CD8-positive, alpha-beta memory T cell (primary cell): ENCODE data around the gene PHF3. TPM values are rescaled to one million over a fixed set of nuclear protein-coding genes. Genes with fewer than 3 reads are reported as not detected.
"Not testable (repeated sequence)": the region's sequence is repeated elsewhere in the genome, so short reads cannot be mapped to it uniquely, and the experiment has no call there.

Source experiments
- CTCF ChIA-PET: fragments of 350-600 bp; sonication (Branson Sonifier 250); formaldehyde crosslinking; loops from one replicate; lab custom pipeline; 2021; ENCODE audit warnings: antibody characterized with exemption; lab: Charles Lee
- POLR2A ChIA-PET: fragments of 350-600 bp; sonication (Branson Sonifier 250); formaldehyde crosslinking; loops from one replicate; lab custom pipeline; 2021; ENCODE audit warnings: antibody characterized with exemption; lab: Charles Lee
- DNase-seq, 5 donors: peaks; one replicate each; pipeline versions ENCODE4 v3.0.0 to v3.0.0-alpha.2; 2020 to 2022; ENCODE audit warnings: mixed read lengths in 1 of 5
- H3K27ac ChIP-seq: one replicate; pipeline ENCODE4 v1.7.0; 2013; ENCODE audit warnings: low read depth, mild to moderate bottlenecking, low read length, moderate library complexity
- H3K27me3 ChIP-seq: 2 replicates; pipeline ENCODE4 v1.7.0; 2013; ENCODE audit warnings: low read length, mild to moderate bottlenecking; ENCODE audit not compliant: insufficient read depth, poor library complexity, severe bottlenecking
- H3K36me3 ChIP-seq: 2 replicates; pipeline ENCODE4 v1.7.0; 2013; ENCODE audit warnings: mild to moderate bottlenecking, low read length, moderate library complexity; ENCODE audit not compliant: insufficient read depth
- H3K4me1 ChIP-seq: 2 replicates; pipeline ENCODE4 v1.7.0; 2013; ENCODE audit warnings: mild to moderate bottlenecking, low read length, moderate library complexity; ENCODE audit not compliant: insufficient read depth
- H3K4me3 ChIP-seq: 2 replicates; pipeline ENCODE4 v1.7.0; 2013; ENCODE audit warnings: mild to moderate bottlenecking, low read length
- H3K9me3 ChIP-seq: 2 replicates; pipeline ENCODE4 v1.7.0; 2013; ENCODE audit warnings: mild to moderate bottlenecking, low read length
- H3K27ac Mint-ChIP-seq, 8 donors: one replicate each; pipeline ENCODE4 v1.8.0; 2020 to 2021; ENCODE audit warnings: mixed read lengths in 8 of 8, mild to moderate bottlenecking in 6 of 8, inconsistent platforms in 3 of 8, moderate library complexity in 3 of 8
- H3K27me3 Mint-ChIP-seq, 2 donors: one replicate each; pipeline ENCODE4 v1.8.0; 2020 to 2021; ENCODE audit warnings: mixed read lengths in 2 of 2, mild to moderate bottlenecking in 1 of 2, moderate library complexity in 1 of 2
- H3K36me3 Mint-ChIP-seq, 3 donors: one replicate each; pipeline ENCODE4 v1.8.0; 2020 to 2021; ENCODE audit warnings: mixed read lengths in 3 of 3, inconsistent platforms in 1 of 3, mild to moderate bottlenecking in 1 of 3
- H3K4me1 Mint-ChIP-seq, 3 donors: one replicate each; pipeline ENCODE4 v1.8.0; 2020 to 2021; ENCODE audit warnings: mixed read lengths in 3 of 3, inconsistent platforms in 1 of 3, mild to moderate bottlenecking in 1 of 3
- H3K4me3 Mint-ChIP-seq, 7 donors: one replicate each; pipeline ENCODE4 v1.8.0; 2020 to 2021; ENCODE audit warnings: mixed read lengths in 7 of 7, mild to moderate bottlenecking in 6 of 7, moderate library complexity in 4 of 7, inconsistent platforms in 2 of 7
- H3K9me3 Mint-ChIP-seq, 5 donors: one replicate each; pipeline ENCODE4 v1.8.0; 2020 to 2022; ENCODE audit warnings: mixed read lengths in 5 of 5, mild to moderate bottlenecking in 3 of 5, moderate library complexity in 2 of 5, inconsistent platforms in 1 of 5
- polyA plus RNA-seq: library from polyadenylated mRNA; unstranded; fragments of 300-500 nt; fragmentation: Illumina TruSeq; gene quantifications from one replicate; pipeline ENCODE4 v1.2.3, GENCODE V29; 2021
- total RNA-seq, 2 experiments: library from RNA; stranded (reverse); gene quantifications; one replicate each; pipeline ENCODE4 v1.2.3, GENCODE V29; 2021

Gene PHF3
- total and polyA plus RNA-seq, 3 experiments from 2014 or later, result 40.9 to 44.3 (median 44.1) TPM

- H3K27me3 Mint-ChIP-seq, H3K27me3 ChIP-seq, CTCF ChIA-PET, DNase-seq, H3K4me3 ChIP-seq, H3K27ac ChIP-seq, H3K4me1 Mint-ChIP-seq, H3K36me3 ChIP-seq, H3K9me3 ChIP-seq, H3K4me3 Mint-ChIP-seq, H3K27ac Mint-ChIP-seq, POLR2A ChIA-PET, H3K4me1 ChIP-seq, H3K36me3 Mint-ChIP-seq: not testable (repeated sequence)
- H3K9me3 Mint-ChIP-seq, result peaks cover 3 to 17% (median 5%) of the 10 kb centered on the region in 5 donors
Observed at GRCh38 chr6:63738190-63738589, 102.6 kb downstream of the PHF3 start.

GRCh38 chr6:63739094-63739687 is 103.6 kb downstream of the PHF3 start:
- H3K36me3 Mint-ChIP-seq, result peaks cover 0 to 9% (median 2%) of the 10 kb centered on the region in 3 donors
- H3K27me3 Mint-ChIP-seq, result peaks cover 0 to 3% of the 10 kb centered on the region in 2 donors
- H3K9me3 Mint-ChIP-seq, result peaks cover 3 to 17% (median 5%) of the 10 kb centered on the region in 5 donors
- no peaks in the 10 kb centered on the region for H3K4me1 ChIP-seq
- DNase-seq, result no peak
- H3K4me3 Mint-ChIP-seq, result no peak overlapping the region
- POLR2A ChIA-PET, result interaction anchor here (0.6 kb wide), 1 partner anchor 15 kb away, joined by 3 read pairs; no protein-coding TSS in a partner anchor
- CTCF ChIA-PET, result no interaction called here
- H3K4me1 Mint-ChIP-seq, result peaks cover 0 to 4% (median 0%) of the 10 kb centered on the region in 3 donors
- no peak overlapping the region for H3K27ac Mint-ChIP-seq
- H3K27ac ChIP-seq, result no peak overlapping the region
- H3K9me3 ChIP-seq, result no peaks in the 10 kb centered on the region
- H3K36me3 ChIP-seq, result no peaks in the 10 kb centered on the region
- H3K4me3 ChIP-seq, result no peak overlapping the region
- H3K27me3 ChIP-seq, result no peaks in the 10 kb centered on the region

GRCh38 chr6:63740709-63741108 is 105.1 kb downstream of the PHF3 start:
- POLR2A ChIA-PET, result no interaction called here
- peaks cover 0 to 3% (median 0%) of the 10 kb centered on the region in 3 donors for H3K4me1 Mint-ChIP-seq
- H3K9me3 Mint-ChIP-seq, result peaks cover 3 to 13% (median 4%) of the 10 kb centered on the region in 5 donors
- H3K4me1 ChIP-seq, result no peaks in the 10 kb centered on the region
- no peak overlapping the region for H3K4me3 Mint-ChIP-seq
- H3K4me3 ChIP-seq, result no peak overlapping the region
- H3K27ac Mint-ChIP-seq, result no peak overlapping the region
- H3K27me3 ChIP-seq, result no peaks in the 10 kb centered on the region
- H3K27ac ChIP-seq, result no peak overlapping the region
- H3K36me3 ChIP-seq, result no peaks in the 10 kb centered on the region
- peaks cover 0 to 3% of the 10 kb centered on the region in 2 donors for H3K27me3 Mint-ChIP-seq
- no peak for DNase-seq
- H3K9me3 ChIP-seq, result no peaks in the 10 kb centered on the region
- peaks cover 0 to 4% (median 2%) of the 10 kb centered on the region in 3 donors for H3K36me3 Mint-ChIP-seq
- CTCF ChIA-PET, result no interaction called here

GRCh38 chr6:63742060-63742459 is 106.5 kb downstream of the PHF3 start:
- Mint-ChIP-seq H3K9me3 (peaks cover 3 to 13% (median 5%) of the 10 kb centered on the region in 5 donors), H3K27me3 (peaks cover 0 to 5% of the 10 kb centered on the region in 2 donors), H3K27ac (no peak overlapping the region), H3K36me3 (peaks cover 0 to 4% (median 3%) of the 10 kb centered on the region in 3 donors), H3K4me3 (no peak overlapping the region), H3K4me1 (peaks cover 0 to 3% (median 0%) of the 10 kb centered on the region in 3 donors)
- CTCF ChIA-PET, result no interaction called here
- POLR2A ChIA-PET, result no interaction called here
- no peak for DNase-seq
- Histone ChIP-seq H3K4me3 (no peak overlapping the region), H3K9me3 (no peaks in the 10 kb centered on the region), H3K36me3 (no peaks in the 10 kb centered on the region), H3K27me3 (no peaks in the 10 kb centered on the region), H3K27ac (no peak overlapping the region), H3K4me1 (no peaks in the 10 kb centered on the region)

GRCh38 chr6:63743691-63744090 is 108.1 kb downstream of the PHF3 start:
- H3K27ac ChIP-seq, result no peak overlapping the region
- H3K9me3 ChIP-seq, result no peaks in the 10 kb centered on the region
- ChIA-PET CTCF (no interaction called here), POLR2A (no interaction called here)
- H3K27me3 ChIP-seq, result no peaks in the 10 kb centered on the region
- peaks cover 4 to 8% of the 10 kb centered on the region in 2 donors for H3K27me3 Mint-ChIP-seq
- no peak overlapping the region for H3K4me3 Mint-ChIP-seq
- peaks cover 0 to 17% (median 2%) of the 10 kb centered on the region in 3 donors for H3K36me3 Mint-ChIP-seq
- no peaks in the 10 kb centered on the region for H3K4me1 ChIP-seq
- no peak for DNase-seq
- no peak overlapping the region for H3K27ac Mint-ChIP-seq
- peaks cover 0 to 3% (median 0%) of the 10 kb centered on the region in 3 donors for H3K4me1 Mint-ChIP-seq
- H3K4me3 ChIP-seq, result no peak overlapping the region
- peaks cover 1 to 16% (median 6%) of the 10 kb centered on the region in 5 donors for H3K9me3 Mint-ChIP-seq
- no peaks in the 10 kb centered on the region for H3K36me3 ChIP-seq

- Mint-ChIP-seq H3K9me3 (peaks cover 0 to 10% (median 5%) of the 10 kb centered on the region in 5 donors), H3K36me3 (peaks cover 2 to 22% (median 4%) of the 10 kb centered on the region in 3 donors), H3K4me1 (peaks cover 0 to 3% (median 0%) of the 10 kb centered on the region in 3 donors), H3K27ac (no peak overlapping the region), H3K4me3 (no peak overlapping the region), H3K27me3 (peaks cover 9% of the 10 kb centered on the region in 2 donors)
- DNase-seq, result no peak
- H3K27ac ChIP-seq, result no peak overlapping the region
- ChIA-PET CTCF (no interaction called here), POLR2A (no interaction called here)
- H3K9me3 ChIP-seq, result no peaks in the 10 kb centered on the region
- H3K27me3 ChIP-seq, result no peaks in the 10 kb centered on the region
- H3K36me3 ChIP-seq, result no peaks in the 10 kb centered on the region
- H3K4me3 ChIP-seq, result no peak overlapping the region
- H3K4me1 ChIP-seq, result no peaks in the 10 kb centered on the region
Observed at GRCh38 chr6:63744810-63745209, 109.2 kb downstream of the PHF3 start.

- Mint-ChIP-seq H3K4me3 (no peak overlapping the region), H3K27ac (no peak overlapping the region), H3K4me1 (no peaks in the 10 kb centered on the region), H3K9me3 (peaks cover 0 to 10% (median 5%) of the 10 kb centered on the region in 5 donors), H3K27me3 (peaks cover 6 to 9% of the 10 kb centered on the region in 2 donors), H3K36me3 (peaks cover 4 to 22% (median 7%) of the 10 kb centered on the region in 3 donors)
- DNase-seq, result no peak
- Histone ChIP-seq H3K9me3 (no peaks in the 10 kb centered on the region), H3K36me3 (no peaks in the 10 kb centered on the region), H3K4me3 (no peak overlapping the region), H3K27me3 (no peaks in the 10 kb centered on the region), H3K4me1 (no peaks in the 10 kb centered on the region), H3K27ac (no peak overlapping the region)
- ChIA-PET POLR2A (no interaction called here), CTCF (no interaction called here)
Observed at GRCh38 chr6:63745784-63746183, 110.2 kb downstream of the PHF3 start.

- H3K4me3 ChIP-seq, result no peak overlapping the region
- no peak overlapping the region for H3K27ac Mint-ChIP-seq
- H3K9me3 ChIP-seq, result no peaks in the 10 kb centered on the region
- no peaks in the 10 kb centered on the region for H3K27me3 ChIP-seq
- H3K36me3 ChIP-seq, result no peaks in the 10 kb centered on the region
- peaks cover 7 to 9% of the 10 kb centered on the region in 2 donors for H3K27me3 Mint-ChIP-seq
- H3K36me3 Mint-ChIP-seq, result peaks cover 5 to 39% (median 7%) of the 10 kb centered on the region in 3 donors
- no peak overlapping the region for H3K27ac ChIP-seq
- ChIA-PET POLR2A (no interaction called here), CTCF (no interaction called here)
- H3K4me3 Mint-ChIP-seq, result no peak overlapping the region
- H3K9me3 Mint-ChIP-seq, result peaks cover 0 to 16% (median 8%) of the 10 kb centered on the region in 5 donors
- DNase-seq, result no peak
- no peaks in the 10 kb centered on the region for H3K4me1 Mint-ChIP-seq
- no peaks in the 10 kb centered on the region for H3K4me1 ChIP-seq
Observed at GRCh38 chr6:63750400-63750799, 114.8 kb downstream of the PHF3 start.
